ENCODE measurements around the gene CDT1. TPM values are rescaled to one million over a fixed set of nuclear protein-coding genes. Genes with fewer than 3 reads are reported as not detected.
A peak's percentile ranks its signal among the peaks of the same experiment; 100 is the strongest.

The CDT1 gene
- total and polyA plus RNA-seq, 2 donors from 2014 or later = 0.56 to 1.5 TPM

DNA sequence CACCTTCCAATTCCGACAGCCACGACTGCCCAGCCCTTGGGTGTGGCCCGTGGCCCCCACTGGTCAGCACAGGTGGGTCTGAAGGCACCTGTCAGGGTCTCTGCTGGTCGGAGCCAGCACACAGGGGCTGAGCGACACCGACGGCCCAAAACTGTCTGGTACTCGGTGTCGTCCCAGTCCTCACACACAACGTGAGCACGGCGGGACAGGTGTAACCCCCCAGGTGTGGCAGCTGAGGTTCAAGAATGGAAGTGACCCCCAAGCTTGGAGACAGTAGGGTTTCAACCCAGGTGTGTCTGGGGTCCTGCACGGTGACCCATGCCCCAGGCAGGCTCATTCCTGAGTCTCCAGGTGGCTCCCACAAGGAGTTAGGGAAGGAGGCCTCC, 52.1 kb downstream of the CDT1 start:
- Histone ChIP-seq H3K4me1 (ENCODE audit: control insufficient read depth in 2 of 3, insufficient read depth in 2 of 3, low read depth in 1 of 3, low read length in 3 of 3) (peaks cover 0 to 14% (median 3%) of the 10 kb centered on the region in 3 donors), H3K36me3 (ENCODE audit: control insufficient read depth in 2 of 3, insufficient read depth in 3 of 3, low read length in 3 of 3) (peaks cover 2 to 16% (median 3%) of the 10 kb centered on the region in 3 donors), H3K27me3 (ENCODE audit: control insufficient read depth, insufficient read depth, low read length) (no peaks in the 10 kb centered on the region), H3K9me3 (ENCODE audit: control insufficient read depth in 2 of 3, insufficient read depth in 1 of 3, low read length in 3 of 3) (no peaks in the 10 kb centered on the region), H3K9ac (ENCODE audit: low read length in 3 of 3) (peak overlapping the region in 1 of 3 donors; percentile 46), H3K4me3 (ENCODE audit: low read length in 3 of 3) (peak overlapping the region in 2 of 3 donors; percentile 42 to 60), H3K27ac (ENCODE audit: low read depth in 2 of 2, low read length in 2 of 2) (no peak overlapping the region)
- intact Hi-C loops (cut with DNase I) = no loop called here
- TF ChIP-seq, protein P1, sequence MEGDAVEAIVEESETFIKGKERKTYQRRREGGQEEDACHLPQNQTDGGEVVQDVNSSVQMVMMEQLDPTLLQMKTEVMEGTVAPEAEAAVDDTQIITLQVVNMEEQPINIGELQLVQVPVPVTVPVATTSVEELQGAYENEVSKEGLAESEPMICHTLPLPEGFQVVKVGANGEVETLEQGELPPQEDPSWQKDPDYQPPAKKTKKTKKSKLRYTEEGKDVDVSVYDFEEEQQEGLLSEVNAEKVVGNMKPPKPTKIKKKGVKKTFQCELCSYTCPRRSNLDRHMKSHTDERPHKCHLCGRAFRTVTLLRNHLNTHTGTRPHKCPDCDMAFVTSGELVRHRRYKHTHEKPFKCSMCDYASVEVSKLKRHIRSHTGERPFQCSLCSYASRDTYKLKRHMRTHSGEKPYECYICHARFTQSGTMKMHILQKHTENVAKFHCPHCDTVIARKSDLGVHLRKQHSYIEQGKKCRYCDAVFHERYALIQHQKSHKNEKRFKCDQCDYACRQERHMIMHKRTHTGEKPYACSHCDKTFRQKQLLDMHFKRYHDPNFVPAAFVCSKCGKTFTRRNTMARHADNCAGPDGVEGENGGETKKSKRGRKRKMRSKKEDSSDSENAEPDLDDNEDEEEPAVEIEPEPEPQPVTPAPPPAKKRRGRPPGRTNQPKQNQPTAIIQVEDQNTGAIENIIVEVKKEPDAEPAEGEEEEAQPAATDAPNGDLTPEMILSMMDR (IDR thresholded peaks at IDR 0.05; ENCODE audit: borderline replicate concordance, extremely low read depth, insufficient read depth) = no peak
- FAIRE-seq (no peak), DNase-seq (no peak)

DNA sequence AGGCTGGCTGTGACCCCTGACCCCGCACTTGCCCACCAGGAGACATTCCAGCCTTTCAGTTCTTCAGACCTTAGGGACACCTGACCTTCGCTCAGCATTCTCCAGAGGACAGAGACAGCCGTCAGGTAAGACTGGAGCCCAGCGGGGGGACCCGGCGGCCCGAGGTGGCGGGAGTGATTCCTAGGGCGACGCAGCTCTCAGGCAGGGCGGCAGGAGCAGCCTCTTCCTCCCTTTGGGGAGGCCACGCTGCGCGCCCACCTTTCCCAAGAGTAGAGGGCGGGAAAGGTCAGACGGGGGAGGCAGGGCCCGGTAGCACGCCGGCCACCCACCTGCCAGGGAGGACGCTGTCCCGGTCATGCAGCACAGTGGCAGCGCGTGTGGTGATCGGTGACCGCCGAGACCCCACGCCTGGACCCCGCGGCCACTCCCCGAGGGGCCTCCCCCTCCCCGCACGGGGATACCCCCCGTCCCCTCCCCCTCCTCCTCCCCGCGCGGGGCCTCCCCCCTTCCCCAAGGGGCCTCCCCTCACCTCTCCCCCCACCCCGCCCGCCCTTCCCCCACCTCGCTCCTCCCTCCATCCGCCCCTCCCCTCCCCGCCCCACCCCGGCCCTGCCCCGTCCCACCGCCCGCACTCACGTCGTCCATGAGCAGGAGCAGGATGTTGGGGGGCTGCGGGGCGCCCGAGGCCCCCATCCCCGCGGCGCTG, 52.7 kb downstream of the CDT1 start:
- Histone ChIP-seq H3K9ac (ENCODE audit: low read length in 3 of 3) (peak overlapping the region in 1 of 3 donors; percentile 46), H3K36me3 (ENCODE audit: control insufficient read depth in 2 of 3, insufficient read depth in 3 of 3, low read length in 3 of 3) (peaks cover 2 to 16% (median 3%) of the 10 kb centered on the region in 3 donors), H3K4me1 (ENCODE audit: control insufficient read depth in 2 of 3, insufficient read depth in 2 of 3, low read depth in 1 of 3, low read length in 3 of 3) (peaks cover 0 to 14% (median 3%) of the 10 kb centered on the region in 3 donors), H3K27me3 (ENCODE audit: control insufficient read depth, insufficient read depth, low read length) (no peaks in the 10 kb centered on the region), H3K27ac (ENCODE audit: low read depth in 2 of 2, low read length in 2 of 2) (peak overlapping the region in 1 of 2 donors; percentile 67), H3K4me3 (ENCODE audit: low read length in 3 of 3) (peak overlapping the region; percentile 4 to 96 (median 42)), H3K9me3 (ENCODE audit: control insufficient read depth in 2 of 3, insufficient read depth in 1 of 3, low read length in 3 of 3) (no peaks in the 10 kb centered on the region)
- FAIRE-seq (no peak), DNase-seq (peak in 3 of 5 donors; percentile 35 to 88 (median 87))
- intact Hi-C loops (cut with DNase I) = no loop called here
- TF ChIP-seq, protein P1 (IDR thresholded peaks at IDR 0.05; ENCODE audit: borderline replicate concordance, extremely low read depth, insufficient read depth) = no peak

- no peak for FAIRE-seq
- H3K4me3 ChIP-seq (ENCODE audit: low read length in 3 of 3) = peak within 1 kb of the TSS; percentile 79 to 96 (median 83)
- peak; percentile 98 to 99 (median 98) for DNase-seq
- no peaks in the 10 kb centered on the region for H3K9me3 ChIP-seq (ENCODE audit: control insufficient read depth in 2 of 3, insufficient read depth in 1 of 3, low read length in 3 of 3)
- intact Hi-C loops (cut with DNase I) = no loop called here
- H3K36me3 ChIP-seq (ENCODE audit: control insufficient read depth in 2 of 3, insufficient read depth in 3 of 3, low read length in 3 of 3) = peaks cover 2 to 23% (median 3%) of the 10 kb centered on the region in 3 donors
- no peaks in the 10 kb centered on the region for H3K27me3 ChIP-seq (ENCODE audit: control insufficient read depth, insufficient read depth, low read length)
- peaks cover 0 to 14% (median 3%) of the 10 kb centered on the region in 3 donors for H3K4me1 ChIP-seq (ENCODE audit: control insufficient read depth in 2 of 3, insufficient read depth in 2 of 3, low read depth in 1 of 3, low read length in 3 of 3)
- H3K9ac ChIP-seq (ENCODE audit: low read length in 3 of 3) = peak within 1 kb of the TSS; percentile 57 to 91 (median 60)
- peak within 1 kb of the TSS in 1 of 2 donors; percentile 67 for H3K27ac ChIP-seq (ENCODE audit: low read depth in 2 of 2, low read length in 2 of 2)
- TF ChIP-seq, protein P1 (IDR thresholded peaks at IDR 0.05; ENCODE audit: borderline replicate concordance, extremely low read depth, insufficient read depth) = no peak
These were observed 53.5 kb downstream of the CDT1 start, which contains the start of the genes GALNS and TRAPPC2L for GRCh38 chr16:88856828-88857727. TSS of gene GALNS (minus strand) at chr16:88856947. CDS start at chr16:88856877, 70 bp downstream. TSS of gene TRAPPC2L (plus strand) at chr16:88857127. CDS start at chr16:88857151, 24 bp downstream.
